ENCODE measurements around the gene SLX9. TPM values are rescaled to one million over a fixed set of nuclear protein-coding genes. Genes with fewer than 3 reads are reported as not detected.
A peak's percentile ranks its signal among the peaks of the same experiment; 100 is the strongest.

The SLX9 gene
- total and polyA plus RNA-seq, 2 donors (not counting 1 experiment from before 2014, with no cell fraction given), result 11.7 to 15.9 TPM

GRCh38 chr21:44903050-44903685, 36.7 kb upstream of the SLX9 start:
- POLR2A ChIA-PET, result no interaction called here
- intact Hi-C loops (cut with micrococcal nuclease), result no loop called here
- CTCF ChIA-PET, result no interaction called here

More at GRCh38 chr21:44903050-44903685, 36.7 kb upstream of the SLX9 start:
- Histone ChIP-seq H3K36me3 (replicated peaks in 1 of 2; ENCODE audit: control extremely low read depth in 1 of 2, control insufficient read depth in 1 of 2, extremely low read depth in 1 of 2, insufficient read depth in 2 of 2, low read length in 1 of 2) (peaks cover 11 to 84% of the 10 kb centered on the region in 2 experiments), H3K9me3 (ENCODE audit: control extremely low read depth in 1 of 3, control insufficient read depth in 2 of 3, insufficient read depth in 1 of 3, low read length in 2 of 3) (no peaks in the 10 kb centered on the region), H3K9ac (ENCODE audit: low read length) (no peak overlapping the region), H3K27me3 (replicated peaks in 1 of 4; ENCODE audit: control extremely low read depth in 1 of 4, control insufficient read depth in 3 of 4, insufficient read depth in 4 of 4, low read length in 3 of 4) (no peaks in the 10 kb centered on the region), H3K27ac (ENCODE audit: low read length in 2 of 2) (no peak overlapping the region), H3K4me1 (ENCODE audit: control insufficient read depth in 2 of 2, insufficient read depth in 2 of 2, low read length in 2 of 2) (peaks cover 12 to 21% of the 10 kb centered on the region in 2 donors), H3K4me3 (ENCODE audit: control extremely low read depth in 1 of 5, extremely low read depth in 1 of 5, insufficient read depth in 1 of 5, low read depth in 2 of 5, low read length in 4 of 5) (no peak overlapping the region), H4K20me1 (ENCODE audit: control insufficient read depth, insufficient read depth, low read length, poor library complexity, severe bottlenecking) (peaks cover 80% of the 10 kb centered on the region), H3K4me2 (replicated peaks; ENCODE audit: low read depth, low read length, poor library complexity, severe bottlenecking) (no peak overlapping the region), H3K79me2 (ENCODE audit: control insufficient read depth, insufficient read depth, low read length) (peaks cover 39% of the 10 kb centered on the region), H2AFZ (ENCODE audit: insufficient read depth, low read depth, low read length, poor library complexity, severe bottlenecking) (no peak overlapping the region)
- no peak for TF ChIP-seq CTCF (IDR thresholded peaks at IDR 0.05)
- TF ChIP-seq EZH2 (IDR thresholded peaks at IDR 0.05; ENCODE audit: borderline replicate concordance, insufficient read depth, low read depth, low read length, poor library complexity, severe bottlenecking), result no peak
- H3K4me3 Mint-ChIP-seq, result no peak overlapping the region
- H3K4me1 Mint-ChIP-seq, result peaks cover 24% of the 10 kb centered on the region
- no peaks in the 10 kb centered on the region for H3K9me3 Mint-ChIP-seq (ENCODE audit: insufficient read depth)
- H3K27me3 Mint-ChIP-seq, result no peaks in the 10 kb centered on the region
- DNase-seq (no peak), ATAC-seq (ENCODE audit: low read depth) (no peak)
- H3K27ac Mint-ChIP-seq, result peak overlapping the region; percentile 26
- WGBS (ENCODE audit: insufficient coverage), result 98% methylated on average over 13 of the region's 18 CpGs
